ENCODE data around the gene C1GALT1. TPM values are rescaled to one million over a fixed set of nuclear protein-coding genes. Genes with fewer than 3 reads are reported as not detected.

C1GALT1 gene
- total and polyA plus RNA-seq, 2 experiments from 2014 or later = 58.2 to 203 TPM

DNA sequence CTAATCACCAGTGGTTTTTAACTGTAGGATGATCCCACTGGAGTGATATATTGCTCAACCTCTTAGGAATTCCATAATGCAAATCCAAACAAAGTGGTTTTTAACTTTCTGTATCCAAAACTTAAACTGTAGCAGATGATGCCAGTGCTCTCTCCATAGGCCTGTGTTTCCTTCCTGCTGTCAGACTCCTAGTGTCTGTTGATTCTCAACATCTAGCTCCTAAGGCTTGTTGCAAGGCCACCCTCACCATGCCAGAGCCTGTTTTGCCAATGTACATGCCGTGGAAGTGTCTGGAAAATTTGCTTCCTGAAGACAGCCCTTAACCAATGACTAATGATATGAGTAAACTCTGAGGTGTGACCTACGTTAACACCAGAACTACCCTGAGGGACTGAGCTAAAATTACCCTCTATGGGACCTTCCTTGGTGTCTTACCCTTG is 39.3 kb downstream of the C1GALT1 start:
- Histone ChIP-seq H3K27me3 (ENCODE audit: insufficient read depth) (no peaks in the 10 kb centered on the region), H3K9me2 (ENCODE audit: insufficient read depth) (no peaks in the 10 kb centered on the region), H3K4me1 (ENCODE audit: insufficient read depth) (peaks cover 28% of the 10 kb centered on the region), H3K27ac (ENCODE audit: low read depth) (0 out of 2 replicates have a peak overlapping the region, but pooled peaks have one; percentile 29), H3K36me3 (ENCODE audit: insufficient read depth) (no peaks in the 10 kb centered on the region), H4K20me1 (replicated peaks; ENCODE audit: insufficient read depth) (0 out of 2 replicates have a peak, but pooled peaks cover 8% of the 10 kb centered on the region), H3K79me2 (replicated peaks; ENCODE audit: insufficient read depth) (peaks cover 100% of the 10 kb centered on the region), H3K4me3 (no peak overlapping the region), H3K4me2 (no peak overlapping the region), H2AFZ (no peak overlapping the region), H3F3A (replicated peaks; ENCODE audit: low read depth) (no peaks in the 10 kb centered on the region)
- Mint-ChIP-seq H3K9me3 (no peaks in the 10 kb centered on the region), H3K4me3 (no peak overlapping the region), H3K27me3 (ENCODE audit: insufficient read depth, low read depth, poor library complexity) (no peaks in the 10 kb centered on the region), H3K36me3 (ENCODE audit: low read depth) (peaks cover 47% of the 10 kb centered on the region), H3K4me1 (peaks cover 29% of the 10 kb centered on the region), H3K27ac (peak overlapping the region; percentile 88)
- DNase-seq (ENCODE audit: low spot score) (no peak), ATAC-seq (no peak)
- TF ChIP-seq ZNF331 (CRISPR knock-in tag; IDR thresholded peaks at IDR 0.05; ENCODE audit: low read depth) (no peak), JUNB (IDR thresholded peaks at IDR 0.05; ENCODE audit: unreplicated experiment) (no peak), EZH2phosphoT487 (IDR thresholded peaks at IDR 0.05; ENCODE audit: unreplicated experiment) (no peak), STAT1 (IDR thresholded peaks at IDR 0.05; ENCODE audit: unreplicated experiment) (no peak), ZNF114 (CRISPR knock-in tag; IDR thresholded peaks at IDR 0.05) (no peak), POLR2AphosphoS5 (IDR thresholded peaks at IDR 0.05; ENCODE audit: low read depth) (no peak), EZH2 (IDR thresholded peaks at IDR 0.05; ENCODE audit: low read depth, unreplicated experiment) (no peak), CREB1 (CRISPR knock-in tag; IDR thresholded peaks at IDR 0.05; ENCODE audit: low read depth) (no peak), NANOG (IDR thresholded peaks at IDR 0.05; ENCODE audit: borderline replicate concordance) (no peak)
- TF ChIP-seq, protein P1, sequence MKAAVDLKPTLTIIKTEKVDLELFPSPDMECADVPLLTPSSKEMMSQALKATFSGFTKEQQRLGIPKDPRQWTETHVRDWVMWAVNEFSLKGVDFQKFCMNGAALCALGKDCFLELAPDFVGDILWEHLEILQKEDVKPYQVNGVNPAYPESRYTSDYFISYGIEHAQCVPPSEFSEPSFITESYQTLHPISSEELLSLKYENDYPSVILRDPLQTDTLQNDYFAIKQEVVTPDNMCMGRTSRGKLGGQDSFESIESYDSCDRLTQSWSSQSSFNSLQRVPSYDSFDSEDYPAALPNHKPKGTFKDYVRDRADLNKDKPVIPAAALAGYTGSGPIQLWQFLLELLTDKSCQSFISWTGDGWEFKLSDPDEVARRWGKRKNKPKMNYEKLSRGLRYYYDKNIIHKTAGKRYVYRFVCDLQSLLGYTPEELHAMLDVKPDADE (IDR thresholded peaks at IDR 0.05) = no peak
- TF ChIP-seq, protein P2, sequence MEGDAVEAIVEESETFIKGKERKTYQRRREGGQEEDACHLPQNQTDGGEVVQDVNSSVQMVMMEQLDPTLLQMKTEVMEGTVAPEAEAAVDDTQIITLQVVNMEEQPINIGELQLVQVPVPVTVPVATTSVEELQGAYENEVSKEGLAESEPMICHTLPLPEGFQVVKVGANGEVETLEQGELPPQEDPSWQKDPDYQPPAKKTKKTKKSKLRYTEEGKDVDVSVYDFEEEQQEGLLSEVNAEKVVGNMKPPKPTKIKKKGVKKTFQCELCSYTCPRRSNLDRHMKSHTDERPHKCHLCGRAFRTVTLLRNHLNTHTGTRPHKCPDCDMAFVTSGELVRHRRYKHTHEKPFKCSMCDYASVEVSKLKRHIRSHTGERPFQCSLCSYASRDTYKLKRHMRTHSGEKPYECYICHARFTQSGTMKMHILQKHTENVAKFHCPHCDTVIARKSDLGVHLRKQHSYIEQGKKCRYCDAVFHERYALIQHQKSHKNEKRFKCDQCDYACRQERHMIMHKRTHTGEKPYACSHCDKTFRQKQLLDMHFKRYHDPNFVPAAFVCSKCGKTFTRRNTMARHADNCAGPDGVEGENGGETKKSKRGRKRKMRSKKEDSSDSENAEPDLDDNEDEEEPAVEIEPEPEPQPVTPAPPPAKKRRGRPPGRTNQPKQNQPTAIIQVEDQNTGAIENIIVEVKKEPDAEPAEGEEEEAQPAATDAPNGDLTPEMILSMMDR (conservative IDR thresholded peaks at IDR 0.05; ENCODE audit: low read depth in 2 of 2) = no peak
- TF ChIP-seq, protein P3, sequence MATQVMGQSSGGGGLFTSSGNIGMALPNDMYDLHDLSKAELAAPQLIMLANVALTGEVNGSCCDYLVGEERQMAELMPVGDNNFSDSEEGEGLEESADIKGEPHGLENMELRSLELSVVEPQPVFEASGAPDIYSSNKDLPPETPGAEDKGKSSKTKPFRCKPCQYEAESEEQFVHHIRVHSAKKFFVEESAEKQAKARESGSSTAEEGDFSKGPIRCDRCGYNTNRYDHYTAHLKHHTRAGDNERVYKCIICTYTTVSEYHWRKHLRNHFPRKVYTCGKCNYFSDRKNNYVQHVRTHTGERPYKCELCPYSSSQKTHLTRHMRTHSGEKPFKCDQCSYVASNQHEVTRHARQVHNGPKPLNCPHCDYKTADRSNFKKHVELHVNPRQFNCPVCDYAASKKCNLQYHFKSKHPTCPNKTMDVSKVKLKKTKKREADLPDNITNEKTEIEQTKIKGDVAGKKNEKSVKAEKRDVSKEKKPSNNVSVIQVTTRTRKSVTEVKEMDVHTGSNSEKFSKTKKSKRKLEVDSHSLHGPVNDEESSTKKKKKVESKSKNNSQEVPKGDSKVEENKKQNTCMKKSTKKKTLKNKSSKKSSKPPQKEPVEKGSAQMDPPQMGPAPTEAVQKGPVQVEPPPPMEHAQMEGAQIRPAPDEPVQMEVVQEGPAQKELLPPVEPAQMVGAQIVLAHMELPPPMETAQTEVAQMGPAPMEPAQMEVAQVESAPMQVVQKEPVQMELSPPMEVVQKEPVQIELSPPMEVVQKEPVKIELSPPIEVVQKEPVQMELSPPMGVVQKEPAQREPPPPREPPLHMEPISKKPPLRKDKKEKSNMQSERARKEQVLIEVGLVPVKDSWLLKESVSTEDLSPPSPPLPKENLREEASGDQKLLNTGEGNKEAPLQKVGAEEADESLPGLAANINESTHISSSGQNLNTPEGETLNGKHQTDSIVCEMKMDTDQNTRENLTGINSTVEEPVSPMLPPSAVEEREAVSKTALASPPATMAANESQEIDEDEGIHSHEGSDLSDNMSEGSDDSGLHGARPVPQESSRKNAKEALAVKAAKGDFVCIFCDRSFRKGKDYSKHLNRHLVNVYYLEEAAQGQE (IDR thresholded peaks at IDR 0.05; ENCODE audit: unreplicated experiment) = no peak
- TF ChIP-seq, protein P4, sequence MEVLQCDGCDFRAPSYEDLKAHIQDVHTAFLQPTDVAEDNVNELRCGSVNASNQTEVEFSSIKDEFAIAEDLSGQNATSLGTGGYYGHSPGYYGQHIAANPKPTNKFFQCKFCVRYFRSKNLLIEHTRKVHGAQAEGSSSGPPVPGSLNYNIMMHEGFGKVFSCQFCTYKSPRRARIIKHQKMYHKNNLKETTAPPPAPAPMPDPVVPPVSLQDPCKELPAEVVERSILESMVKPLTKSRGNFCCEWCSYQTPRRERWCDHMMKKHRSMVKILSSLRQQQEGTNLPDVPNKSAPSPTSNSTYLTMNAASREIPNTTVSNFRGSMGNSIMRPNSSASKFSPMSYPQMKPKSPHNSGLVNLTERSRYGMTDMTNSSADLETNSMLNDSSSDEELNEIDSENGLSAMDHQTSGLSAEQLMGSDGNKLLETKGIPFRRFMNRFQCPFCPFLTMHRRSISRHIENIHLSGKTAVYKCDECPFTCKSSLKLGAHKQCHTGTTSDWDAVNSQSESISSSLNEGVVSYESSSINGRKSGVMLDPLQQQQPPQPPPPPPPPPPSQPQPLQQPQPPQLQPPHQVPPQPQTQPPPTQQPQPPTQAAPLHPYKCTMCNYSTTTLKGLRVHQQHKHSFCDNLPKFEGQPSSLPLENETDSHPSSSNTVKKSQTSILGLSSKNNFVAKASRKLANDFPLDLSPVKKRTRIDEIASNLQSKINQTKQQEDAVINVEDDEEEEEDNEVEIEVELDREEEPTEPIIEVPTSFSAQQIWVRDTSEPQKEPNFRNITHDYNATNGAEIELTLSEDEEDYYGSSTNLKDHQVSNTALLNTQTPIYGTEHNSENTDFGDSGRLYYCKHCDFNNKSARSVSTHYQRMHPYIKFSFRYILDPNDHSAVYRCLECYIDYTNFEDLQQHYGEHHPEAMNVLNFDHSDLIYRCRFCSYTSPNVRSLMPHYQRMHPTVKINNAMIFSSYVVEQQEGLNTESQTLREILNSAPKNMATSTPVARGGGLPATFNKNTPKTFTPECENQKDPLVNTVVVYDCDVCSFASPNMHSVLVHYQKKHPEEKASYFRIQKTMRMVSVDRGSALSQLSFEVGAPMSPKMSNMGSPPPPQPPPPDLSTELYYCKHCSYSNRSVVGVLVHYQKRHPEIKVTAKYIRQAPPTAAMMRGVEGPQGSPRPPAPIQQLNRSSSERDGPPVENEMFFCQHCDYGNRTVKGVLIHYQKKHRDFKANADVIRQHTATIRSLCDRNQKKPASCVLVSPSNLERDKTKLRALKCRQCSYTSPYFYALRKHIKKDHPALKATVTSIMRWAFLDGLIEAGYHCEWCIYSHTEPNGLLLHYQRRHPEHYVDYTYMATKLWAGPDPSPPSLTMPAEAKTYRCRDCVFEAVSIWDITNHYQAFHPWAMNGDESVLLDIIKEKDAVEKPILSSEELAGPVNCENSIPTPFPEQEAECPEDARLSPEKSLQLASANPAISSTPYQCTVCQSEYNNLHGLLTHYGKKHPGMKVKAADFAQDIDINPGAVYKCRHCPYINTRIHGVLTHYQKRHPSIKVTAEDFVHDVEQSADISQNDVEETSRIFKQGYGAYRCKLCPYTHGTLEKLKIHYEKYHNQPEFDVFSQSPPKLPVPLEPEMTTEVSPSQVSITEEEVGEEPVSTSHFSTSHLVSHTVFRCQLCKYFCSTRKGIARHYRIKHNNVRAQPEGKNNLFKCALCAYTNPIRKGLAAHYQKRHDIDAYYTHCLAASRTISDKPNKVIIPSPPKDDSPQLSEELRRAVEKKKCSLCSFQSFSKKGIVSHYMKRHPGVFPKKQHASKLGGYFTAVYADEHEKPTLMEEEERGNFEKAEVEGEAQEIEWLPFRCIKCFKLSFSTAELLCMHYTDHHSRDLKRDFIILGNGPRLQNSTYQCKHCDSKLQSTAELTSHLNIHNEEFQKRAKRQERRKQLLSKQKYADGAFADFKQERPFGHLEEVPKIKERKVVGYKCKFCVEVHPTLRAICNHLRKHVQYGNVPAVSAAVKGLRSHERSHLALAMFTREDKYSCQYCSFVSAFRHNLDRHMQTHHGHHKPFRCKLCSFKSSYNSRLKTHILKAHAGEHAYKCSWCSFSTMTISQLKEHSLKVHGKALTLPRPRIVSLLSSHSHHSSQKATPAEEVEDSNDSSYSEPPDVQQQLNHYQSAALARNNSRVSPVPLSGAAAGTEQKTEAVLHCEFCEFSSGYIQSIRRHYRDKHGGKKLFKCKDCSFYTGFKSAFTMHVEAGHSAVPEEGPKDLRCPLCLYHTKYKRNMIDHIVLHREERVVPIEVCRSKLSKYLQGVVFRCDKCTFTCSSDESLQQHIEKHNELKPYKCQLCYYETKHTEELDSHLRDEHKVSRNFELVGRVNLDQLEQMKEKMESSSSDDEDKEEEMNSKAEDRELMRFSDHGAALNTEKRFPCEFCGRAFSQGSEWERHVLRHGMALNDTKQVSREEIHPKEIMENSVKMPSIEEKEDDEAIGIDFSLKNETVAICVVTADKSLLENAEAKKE (CRISPR knock-in tag; IDR thresholded peaks at IDR 0.05) = no peak
